GM21515 (cell line): ENCODE results near the gene UVRAG.
"Not testable (repeated sequence)": the region's sequence is repeated elsewhere in the genome, so short reads cannot be mapped to it uniquely, and the experiment has no call there.

Experiments used
- ATAC-seq: cut with Tn5 transposase; IDR thresholded peaks from one replicate; pipeline ENCODE4 v1.9.1; 2021; ENCODE audit not compliant: unreplicated experiment

UVRAG gene

DNA sequence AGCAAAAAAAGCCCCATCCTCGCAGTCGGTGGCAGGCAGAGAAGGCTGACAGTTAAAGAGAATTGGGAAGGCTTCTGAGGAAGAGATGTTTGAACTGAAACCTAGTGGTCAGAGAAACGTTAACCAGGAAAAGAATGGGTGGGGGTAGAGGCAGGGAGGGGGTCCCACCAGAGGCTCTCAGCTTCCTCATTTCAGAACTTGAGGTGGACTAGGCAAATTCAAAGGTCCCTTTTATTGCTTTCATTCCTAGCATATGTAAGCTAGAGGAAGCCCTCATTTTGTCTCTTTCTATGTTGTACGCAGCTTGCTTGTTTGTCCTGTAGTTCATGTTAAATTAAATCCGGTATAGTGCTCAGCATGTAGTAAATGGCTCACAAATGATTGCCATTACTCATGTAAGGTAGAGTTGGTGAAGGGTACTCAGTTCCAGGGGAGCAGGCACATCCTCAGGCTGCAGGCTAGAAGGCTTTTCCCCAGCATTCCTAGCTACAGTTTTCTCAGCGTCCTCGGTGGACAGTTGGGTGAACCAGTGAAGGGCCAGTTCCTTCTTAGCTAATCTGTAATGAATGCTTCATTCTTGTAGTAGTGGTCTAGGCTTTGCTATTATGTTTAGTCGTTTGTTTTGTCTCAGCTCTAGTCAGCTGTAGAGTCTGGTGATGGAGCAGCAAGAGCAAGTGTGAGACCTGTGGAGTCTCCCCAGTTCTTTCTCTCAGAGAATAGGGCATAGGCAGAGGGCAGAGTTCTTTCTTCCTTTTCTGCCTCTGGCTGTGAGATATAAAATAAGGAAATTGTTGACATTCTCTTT lies 58.6 kb downstream of the UVRAG start:
- ATAC-seq, result peak; percentile 76

DNA sequence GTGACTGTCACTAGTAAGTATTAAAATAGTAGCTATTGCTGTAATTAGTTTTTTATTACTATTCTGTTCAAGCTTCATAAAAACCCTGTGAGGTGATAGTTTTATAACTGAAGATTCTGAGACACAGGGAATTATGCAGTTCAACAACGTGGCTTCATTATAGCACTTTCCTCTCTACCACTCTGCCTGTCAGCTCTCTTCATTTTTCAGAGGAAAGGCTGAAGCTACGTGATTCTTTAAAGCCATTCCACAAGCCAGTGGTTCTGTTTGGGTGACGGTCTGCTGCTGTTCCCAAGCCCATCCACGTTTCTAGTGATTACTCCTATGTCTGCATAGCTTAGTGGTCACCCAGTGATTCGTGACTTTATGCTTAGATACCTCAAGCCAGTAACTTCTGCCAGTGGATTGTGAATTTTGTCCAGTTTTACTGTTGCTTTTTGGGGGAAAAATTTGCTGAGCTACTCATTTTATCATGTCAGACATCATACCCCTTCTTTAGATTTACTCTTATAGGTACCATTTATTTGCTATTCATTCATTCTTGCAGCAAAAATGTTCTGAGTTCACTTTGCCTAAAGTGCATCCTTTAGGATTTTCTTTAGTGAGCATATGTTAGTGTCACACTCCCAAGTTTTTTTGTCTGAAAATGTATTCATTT lies 59.8 kb downstream of the UVRAG start:
- ATAC-seq, result no peak

DNA sequence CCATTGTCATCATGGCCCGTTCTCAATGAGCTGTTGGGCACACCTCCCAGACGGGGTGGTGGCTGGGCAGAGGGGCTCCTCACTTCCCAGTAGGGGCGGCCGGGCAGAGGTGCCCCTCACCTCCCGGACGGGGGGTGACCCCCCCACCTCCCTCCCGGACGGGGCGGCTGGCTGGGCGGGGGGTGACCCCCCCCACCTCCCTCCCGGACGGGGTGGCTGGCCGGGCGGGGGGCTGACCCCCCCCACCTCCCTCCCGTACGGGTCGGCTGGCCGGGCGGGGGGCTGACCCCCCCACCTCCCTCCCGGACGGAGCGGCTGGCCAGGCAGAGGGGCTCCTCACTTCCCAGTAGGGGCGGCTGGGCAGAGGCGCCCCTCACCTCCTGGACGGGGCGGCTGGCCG lies 62.3 kb downstream of the UVRAG start:
- ATAC-seq, result not testable (repeated sequence)

DNA sequence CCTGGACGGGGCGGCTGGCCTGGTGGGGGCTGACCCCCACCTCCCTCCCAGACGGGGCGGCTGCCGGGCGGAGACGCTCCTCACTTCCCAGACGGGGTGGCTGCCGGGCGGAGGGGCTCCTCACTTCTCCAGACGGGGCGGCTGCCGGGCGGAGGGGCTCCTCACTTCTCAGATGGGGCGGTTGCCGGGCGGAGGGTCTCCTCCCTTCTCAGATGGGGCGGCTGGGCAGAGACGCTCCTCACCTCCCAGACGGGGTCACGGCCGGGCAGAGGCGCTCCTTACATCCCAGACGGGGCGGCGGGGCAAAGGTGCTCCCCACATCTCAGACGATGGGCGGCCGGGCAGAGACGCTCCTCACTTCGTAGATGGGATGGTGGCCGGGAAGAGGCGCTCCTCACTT lies 62.9 kb downstream of the UVRAG start:
- ATAC-seq, result not testable (repeated sequence)

DNA sequence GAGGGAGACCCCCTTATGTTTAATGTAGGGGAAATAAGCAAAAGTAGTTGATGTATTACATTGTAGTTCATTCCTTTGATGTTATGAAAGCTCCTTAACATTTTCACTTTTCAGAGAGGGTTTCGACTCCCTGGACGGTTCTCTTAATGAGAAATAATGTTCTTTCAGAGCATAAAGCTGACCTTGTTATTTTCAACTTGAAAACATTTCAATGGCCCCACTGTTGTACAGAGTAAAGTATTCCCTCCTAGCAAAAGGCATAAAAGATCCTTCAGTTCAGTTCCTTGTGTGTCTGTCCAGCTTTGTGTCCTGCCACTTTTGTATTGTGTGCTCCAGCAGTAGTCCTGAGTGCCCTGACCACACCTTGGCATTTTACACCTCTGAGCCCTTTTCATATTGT lies 63.9 kb downstream of the UVRAG start:
- no peak for ATAC-seq

DNA sequence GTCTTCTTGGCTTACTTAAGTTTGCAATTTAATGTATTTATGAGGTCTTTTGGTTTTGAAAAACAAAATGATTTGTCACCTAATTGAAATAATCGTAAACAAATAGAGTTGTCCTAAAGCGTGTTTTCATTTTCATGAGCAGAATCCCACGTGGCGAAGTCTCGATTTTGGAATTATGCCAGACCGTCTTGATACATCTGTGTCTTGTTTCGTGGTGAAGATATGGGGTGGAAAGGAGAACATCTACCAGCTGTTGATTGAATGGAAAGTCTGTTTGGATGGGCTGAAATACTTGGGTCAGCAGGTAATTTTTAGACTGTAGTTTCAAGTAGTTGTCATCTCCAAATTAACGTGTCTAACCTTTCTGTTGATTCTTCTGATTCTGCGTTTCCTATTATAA lies 64.7 kb downstream of the UVRAG start:
- no peak for ATAC-seq

DNA sequence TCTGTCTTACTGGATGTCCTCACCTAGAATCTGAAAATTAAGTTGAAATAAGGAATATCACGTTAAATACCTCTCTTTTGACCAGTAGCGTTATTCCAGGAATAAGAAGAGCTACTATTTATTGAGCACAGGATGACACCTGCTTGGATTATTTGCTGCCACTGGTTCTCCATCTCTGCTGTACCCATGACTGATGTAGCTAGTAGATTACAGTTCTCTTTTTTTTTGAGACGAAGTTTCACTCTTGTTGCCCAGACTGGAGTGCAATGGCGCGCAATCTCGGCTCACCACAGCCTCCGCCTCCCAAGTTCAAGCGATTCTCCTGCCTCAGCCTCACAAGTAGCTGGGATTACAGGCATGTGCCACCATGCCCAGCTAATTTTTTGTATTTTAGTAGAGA lies 65.3 kb downstream of the UVRAG start:
- not testable (repeated sequence) for ATAC-seq

DNA sequence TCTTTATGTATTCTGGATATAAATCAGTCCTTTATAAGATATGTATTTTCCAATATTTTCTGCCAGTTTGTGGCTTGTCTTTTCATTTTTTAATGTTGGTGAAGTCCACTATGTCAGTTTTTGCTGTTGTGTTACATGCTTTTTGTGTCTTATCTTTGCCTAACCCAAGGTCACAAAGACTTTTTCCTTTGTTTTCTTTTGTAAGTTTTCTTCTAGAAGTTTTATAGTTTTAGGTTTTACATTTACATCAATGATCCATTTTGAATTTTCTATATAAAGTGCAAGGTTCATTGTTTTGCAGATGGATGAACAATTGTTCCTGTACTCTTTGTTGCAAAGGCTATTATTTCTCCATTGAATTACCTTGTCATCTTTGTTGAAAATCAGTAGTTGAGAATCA lies 69.3 kb downstream of the UVRAG start:
- ATAC-seq, result no peak

DNA sequence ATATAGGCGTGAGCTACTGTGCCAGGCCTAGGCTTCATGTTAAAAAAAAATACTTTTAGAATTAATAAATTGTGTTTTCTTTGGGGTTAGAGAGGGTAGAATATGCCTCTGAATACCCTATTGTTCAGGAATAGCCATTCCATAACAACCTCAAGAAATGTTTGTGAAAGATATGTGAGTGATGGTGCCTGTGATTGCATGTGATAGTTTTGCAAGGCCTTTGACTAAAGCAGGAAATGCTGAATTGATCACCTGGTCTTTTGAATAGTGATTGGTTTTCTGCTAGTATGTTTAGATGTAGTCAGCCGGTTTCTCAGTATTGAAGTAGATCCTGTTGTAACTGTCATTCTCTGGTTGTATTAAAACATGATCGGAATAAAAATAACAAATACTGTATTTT lies 73.4 kb downstream of the UVRAG start:
- ATAC-seq, result no peak

DNA sequence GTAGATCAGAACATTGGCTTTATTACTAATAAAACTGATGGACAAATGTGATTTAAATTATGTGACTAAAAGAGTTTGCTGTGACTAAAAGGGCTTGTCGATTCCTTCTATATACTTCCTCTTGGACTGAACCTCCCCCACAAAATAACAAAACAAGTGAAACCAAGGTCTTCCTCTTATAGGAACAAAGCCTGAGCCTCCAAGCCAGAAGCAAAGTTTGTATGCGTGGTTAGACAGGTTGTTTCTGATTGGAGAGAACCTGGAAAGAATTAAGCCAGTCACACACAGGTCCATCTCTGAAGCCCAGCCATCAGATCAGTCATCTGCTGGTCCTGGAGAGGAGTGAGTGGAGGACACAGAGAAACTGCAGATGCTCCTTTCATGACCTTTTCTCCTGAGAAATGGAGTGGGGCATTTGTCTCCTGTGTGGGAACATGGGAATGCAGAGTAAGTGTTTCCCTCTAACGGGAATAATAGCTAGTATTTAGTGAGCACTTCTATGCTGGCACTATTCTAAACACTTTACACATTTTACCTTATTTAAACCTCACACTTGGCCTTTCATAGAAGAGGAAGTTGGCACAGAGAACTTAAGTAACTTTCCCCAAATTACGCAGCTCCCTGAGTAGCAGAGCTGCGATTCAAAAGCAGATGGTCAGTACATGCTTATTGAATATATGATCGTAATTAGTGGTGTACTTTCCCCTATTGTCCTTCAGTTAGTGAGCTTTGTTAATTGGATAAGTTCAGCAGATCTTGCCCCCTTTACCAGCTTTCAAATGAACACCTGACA lies 77.1 kb downstream of the UVRAG start:
- ATAC-seq, result peak; percentile 63

DNA sequence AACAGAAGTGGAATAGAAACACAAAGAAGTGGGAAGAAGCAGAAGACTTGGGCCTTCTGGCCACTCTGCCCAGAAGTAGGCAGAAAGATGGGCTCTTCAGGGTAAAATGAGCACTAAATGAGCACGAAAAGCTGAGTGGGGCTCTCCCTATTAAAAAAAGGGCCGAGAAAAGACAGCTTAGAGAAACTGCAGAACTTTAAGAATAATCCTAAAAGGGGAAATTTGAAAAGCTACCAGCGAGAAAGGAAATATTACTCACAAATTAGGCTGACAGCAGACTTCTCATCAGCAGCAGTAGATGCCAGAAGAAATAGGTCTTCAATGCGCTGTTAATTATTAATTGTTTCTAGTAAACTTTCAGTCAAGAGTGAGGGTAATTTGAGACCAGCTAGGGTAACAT lies 78.2 kb downstream of the UVRAG start:
- no peak for ATAC-seq

DNA sequence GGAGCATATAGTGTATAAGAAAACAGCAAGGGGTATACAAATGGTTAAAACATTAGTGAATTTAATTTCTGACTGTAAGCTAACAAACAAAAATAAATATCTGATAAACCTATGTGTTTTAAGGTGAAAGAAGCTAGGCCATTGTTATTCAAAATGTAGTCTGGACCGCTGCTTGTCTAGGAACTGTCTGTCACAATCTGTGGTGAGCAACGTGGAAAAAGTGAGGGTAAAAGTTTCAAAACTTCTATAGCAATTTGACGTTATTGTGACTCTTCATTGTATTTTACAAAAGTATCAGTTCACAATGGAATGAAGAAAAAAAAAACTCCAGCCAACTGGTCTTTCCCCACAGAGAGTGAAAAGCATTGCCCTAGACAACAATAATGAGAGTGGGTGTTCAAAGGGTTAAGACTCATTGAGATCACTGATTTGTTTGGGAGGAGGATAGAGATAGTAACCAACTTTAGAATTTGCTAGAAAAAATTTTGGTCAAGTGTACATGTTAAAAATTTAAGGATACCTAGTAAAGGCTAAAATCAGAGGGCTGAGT lies 79.1 kb downstream of the UVRAG start:
- ATAC-seq, result no peak

DNA sequence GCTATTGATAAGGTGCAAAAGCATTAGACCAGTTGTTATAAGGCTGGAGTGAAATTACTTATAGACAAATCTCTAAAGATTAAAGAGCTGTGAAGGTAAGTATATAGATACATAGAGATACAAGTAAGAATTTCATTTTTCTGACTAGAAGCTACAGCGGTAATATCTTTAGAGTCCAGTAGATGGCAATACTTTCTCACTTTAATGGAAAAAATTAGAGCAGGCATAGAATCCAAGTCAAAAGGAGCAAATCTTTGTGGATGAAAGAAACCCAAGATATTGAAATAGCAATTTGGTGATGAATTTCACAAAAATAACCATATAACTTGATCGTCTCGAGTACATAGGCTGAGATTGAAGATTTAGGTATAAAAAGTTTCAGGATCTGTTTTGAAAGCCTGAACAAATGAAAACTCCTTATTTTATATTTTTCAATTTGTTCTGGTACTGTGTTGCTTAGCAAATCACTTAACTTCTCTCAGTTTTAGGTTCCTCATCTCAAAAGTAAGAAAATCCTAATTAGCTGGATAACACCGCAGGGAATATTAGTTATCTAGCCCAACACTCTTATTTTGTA lies 81.9 kb downstream of the UVRAG start:
- ATAC-seq, result no peak

DNA sequence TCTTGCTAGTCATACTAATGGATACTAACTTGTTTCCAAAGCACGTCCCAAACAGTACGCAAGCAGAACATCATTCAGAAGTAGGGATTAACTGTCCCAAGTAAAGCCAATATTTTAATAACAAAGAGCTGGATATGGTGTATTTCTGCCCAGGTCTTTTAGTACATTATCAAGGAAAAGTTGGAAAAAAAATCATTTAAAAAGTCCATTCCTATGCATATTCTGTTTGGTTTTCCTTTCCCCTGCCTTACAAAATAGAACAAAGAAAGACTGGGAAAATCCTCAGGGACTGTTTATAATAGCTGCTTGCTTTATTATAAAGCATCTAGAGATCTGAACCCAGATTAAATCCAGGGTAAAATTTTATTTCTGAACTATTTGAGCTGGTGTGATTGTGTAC lies 83.9 kb downstream of the UVRAG start:
- no peak for ATAC-seq

DNA sequence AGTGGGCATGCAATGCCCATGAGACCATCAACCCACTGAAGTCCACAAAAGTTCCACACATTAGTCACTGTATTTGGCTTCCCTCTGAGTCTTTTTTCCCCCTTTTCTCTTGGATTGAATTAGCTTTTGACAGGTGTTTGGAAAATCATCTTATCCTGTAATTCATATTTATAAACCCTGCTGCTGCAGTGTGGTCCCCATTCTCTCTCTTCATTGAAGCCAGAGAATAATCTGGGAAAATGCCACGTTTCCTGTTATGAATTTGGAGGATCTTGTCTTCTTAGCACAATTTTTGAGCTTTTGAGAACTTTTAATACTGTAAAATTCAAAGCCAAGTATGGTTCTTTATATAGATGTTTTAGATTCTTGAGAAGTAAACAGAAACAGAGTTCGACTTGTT lies 84.8 kb downstream of the UVRAG start:
- ATAC-seq, result no peak

DNA sequence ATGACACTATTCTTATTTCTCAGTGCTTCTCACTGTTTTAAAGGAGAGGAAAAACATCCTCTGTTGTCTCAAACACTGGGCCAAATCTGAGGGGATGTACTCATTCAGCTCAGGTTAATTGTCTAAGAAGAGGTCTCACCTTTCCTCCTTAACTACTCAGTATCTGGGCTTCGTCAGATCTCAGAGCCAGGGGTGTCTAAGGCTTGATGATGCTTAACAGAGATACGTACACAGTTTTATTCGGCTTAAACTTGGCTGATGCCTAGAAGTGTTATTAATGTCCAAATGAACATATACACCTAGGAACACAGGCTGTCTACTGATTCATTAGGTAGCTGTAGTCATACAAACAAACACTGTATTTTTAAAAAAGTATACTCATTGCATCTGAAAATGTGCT lies 85.8 kb downstream of the UVRAG start:
- no peak for ATAC-seq

DNA sequence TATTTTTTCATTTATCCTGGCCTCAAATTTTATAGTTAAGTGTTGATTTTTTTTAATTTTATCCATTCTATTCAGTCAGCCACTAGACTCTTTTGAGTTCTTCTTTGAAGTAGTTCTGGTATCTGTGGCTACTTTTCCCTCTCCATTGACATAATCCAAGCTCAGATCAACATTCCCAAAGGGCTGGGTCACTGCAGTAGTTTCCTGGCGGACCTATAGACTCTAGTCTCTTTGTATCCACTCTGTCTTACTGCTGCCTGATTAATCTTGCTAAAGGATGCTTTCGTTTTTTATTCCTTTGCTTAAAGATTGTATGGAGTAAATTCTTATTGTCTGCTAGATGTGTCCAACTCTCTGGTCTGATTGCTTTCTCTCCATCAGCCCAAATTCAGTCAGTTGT lies 87.6 kb downstream of the UVRAG start:
- ATAC-seq, result no peak

DNA sequence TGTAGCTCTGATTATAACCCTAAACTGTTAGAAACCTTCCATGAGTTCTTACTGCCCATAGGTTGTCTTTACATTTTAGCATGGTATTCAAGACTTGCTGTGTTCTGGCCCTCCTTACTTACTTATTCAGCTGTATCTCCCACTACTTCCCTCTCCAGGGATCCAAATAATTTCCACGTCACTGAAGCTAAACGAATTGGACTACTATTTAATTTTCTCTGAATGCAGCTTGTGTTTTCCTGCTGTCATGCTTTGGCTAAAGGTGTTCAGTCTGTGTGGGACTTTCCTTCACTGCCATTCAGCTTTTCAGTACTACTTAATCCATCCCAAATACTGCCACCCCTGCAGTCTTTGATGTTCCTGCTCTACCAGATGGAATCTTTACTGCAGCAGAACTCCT lies 88.3 kb downstream of the UVRAG start:
- no peak for ATAC-seq

DNA sequence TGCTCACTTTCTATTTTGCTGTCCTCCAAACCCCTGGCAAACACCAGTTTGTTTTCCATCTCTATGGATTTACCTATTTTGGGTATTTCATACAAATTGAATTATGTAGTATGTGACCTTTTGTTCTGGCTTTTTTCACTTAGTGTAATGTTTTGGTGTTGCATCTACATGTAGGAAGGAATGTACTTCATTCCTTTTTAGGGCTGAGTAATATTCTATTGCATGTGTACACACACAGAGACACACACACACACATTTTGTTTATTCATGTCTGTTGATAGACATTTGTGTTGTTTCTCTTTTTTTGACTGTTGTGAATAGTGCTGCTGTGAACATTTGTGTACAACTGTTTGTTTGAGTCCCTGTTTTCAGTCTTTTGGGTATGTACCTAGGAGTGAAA lies 90.4 kb downstream of the UVRAG start:
- ATAC-seq, result no peak

DNA sequence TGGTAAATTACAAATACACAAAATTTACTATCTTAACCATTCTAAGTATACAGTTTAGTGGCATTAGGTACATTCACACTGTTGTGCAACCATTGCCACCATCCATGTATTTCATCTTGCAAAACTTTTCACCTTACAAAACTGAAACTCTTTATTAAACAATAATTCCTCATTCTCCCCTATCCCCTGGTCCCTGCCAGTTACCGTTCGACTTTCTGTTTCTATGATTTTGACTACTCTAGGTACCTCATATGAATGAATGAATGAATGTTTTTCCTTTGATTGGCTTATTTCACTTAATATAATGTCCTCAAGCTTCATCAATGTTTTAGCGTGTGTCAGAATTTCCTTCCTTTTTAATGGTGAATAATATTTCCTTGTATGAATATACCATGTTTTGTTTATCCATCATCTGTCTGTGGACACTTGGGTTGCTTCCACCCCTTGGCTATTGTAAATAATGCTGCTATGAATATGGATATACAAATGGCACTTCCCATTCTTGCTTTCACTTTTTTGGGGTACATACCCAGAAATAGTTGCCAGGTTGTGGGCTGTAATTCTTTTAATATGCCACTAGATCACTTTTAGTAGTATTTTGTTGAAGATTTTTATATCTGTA lies 93.0 kb downstream of the UVRAG start:
- no peak for ATAC-seq
